Suprapubic skin (tissue), 4 donors: ENCODE results near the gene SLC6A1. TPM values are rescaled to one million over a fixed set of nuclear protein-coding genes. Genes with fewer than 3 reads are reported as not detected.
"Not testable (repeated sequence)": the region's sequence is repeated elsewhere in the genome, so short reads cannot be mapped to it uniquely, and the experiment has no call there.

Experiments
- DNase-seq, 2 donors: peaks; one replicate each; pipeline ENCODE4 v3.0.0-alpha.2; 2019; ENCODE audit warnings: low spot score in 2 of 2
- H3K27ac ChIP-seq: fragments of 200-600 bp; sonication (generic); one replicate; pipeline ENCODE4 v1.5.1; 2019
- H3K27me3 ChIP-seq: fragments of 200-600 bp; sonication (generic); one replicate; pipeline ENCODE4 v1.5.1; 2019
- H3K36me3 ChIP-seq: fragments of 200-600 bp; sonication (generic); one replicate; pipeline ENCODE4 v1.5.1; 2019
- H3K4me1 ChIP-seq: fragments of 200-600 bp; sonication (generic); one replicate; pipeline ENCODE4 v1.5.1; 2019
- H3K4me3 ChIP-seq: fragments of 200-600 bp; sonication (generic); one replicate; pipeline ENCODE4 v1.5.1; 2019; ENCODE audit warnings: mild to moderate bottlenecking
- H3K9me3 ChIP-seq: fragments of 200-600 bp; sonication (generic); one replicate; pipeline ENCODE4 v1.5.1; 2019
- CTCF ChIP-seq, 2 donors: fragments of 200-600 bp in 1 of 2; fragments of 450-650 bp in 1 of 2; sonication (generic) in 1 of 2; IDR thresholded peaks; one replicate each; pipeline ENCODE4 v1.5.1; 2016 to 2019; ENCODE audit warnings: antibody characterized with exemption in 2 of 2, mild to moderate bottlenecking in 1 of 2, moderate library complexity in 1 of 2
- EP300 ChIP-seq: sonication (generic); formaldehyde crosslinking; IDR thresholded peaks from one replicate; pipeline ENCODE4 v1.6.1; 2017; ENCODE audit warnings: antibody characterized with exemption
- POLR2A ChIP-seq, 2 donors: fragments of 450-650 bp; IDR thresholded peaks; one replicate each; pipeline ENCODE4 v1.6.1; 2017; ENCODE audit warnings: antibody characterized with exemption in 2 of 2, mild to moderate bottlenecking in 2 of 2, moderate library complexity in 2 of 2
- POLR2AphosphoS5 ChIP-seq, 3 donors: sonication (generic); formaldehyde crosslinking; IDR thresholded peaks; one replicate each; pipeline ENCODE4 v1.6.1; 2017; ENCODE audit warnings: antibody characterized with exemption in 3 of 3
- WGBS: methylation state at CpG from one replicate; pipeline ENCODE4 v1.1.5; 2018; 5-methylcytosine and 5-hydroxymethylcytosine counted together
- total RNA-seq, 4 donors: library from RNA; depleted of rRNA; stranded (reverse); fragments of >200 nt; gene quantifications; one replicate each; pipeline ENCODE4 v1.1.0, GENCODE V29; 2016

Gene SLC6A1
- total RNA-seq, 4 donors from 2014 or later: 0.96 to 13.0 (median 4.3) TPM

- 86% methylated on average over 12 of the region's 26 CpGs for WGBS
- no peaks in the 10 kb centered on the region for H3K36me3 ChIP-seq
- H3K27me3 ChIP-seq: no peaks in the 10 kb centered on the region
- no peaks in the 10 kb centered on the region for H3K9me3 ChIP-seq
- no peak overlapping the region for H3K27ac ChIP-seq
- no peak overlapping the region for H3K4me3 ChIP-seq
- no peaks in the 10 kb centered on the region for H3K4me1 ChIP-seq
- no peak for TF ChIP-seq EP300
- no peak for TF ChIP-seq CTCF (IDR thresholded peaks at IDR 0.05)
- TF ChIP-seq POLR2A (IDR thresholded peaks at IDR 0.05): no peak
- no peak for TF ChIP-seq POLR2AphosphoS5 (IDR thresholded peaks at IDR 0.05)
- peak in 1 of 2 donors; percentile 59 for DNase-seq
Measured at GRCh38 chr3:11071096-11071755, 78.7 kb downstream of the SLC6A1 start.

- no peak for TF ChIP-seq POLR2AphosphoS5 (IDR thresholded peaks at IDR 0.05)
- H3K27me3 ChIP-seq: no peaks in the 10 kb centered on the region
- no peaks in the 10 kb centered on the region for H3K36me3 ChIP-seq
- no peaks in the 10 kb centered on the region for H3K9me3 ChIP-seq
- DNase-seq: no peak
- no peaks in the 10 kb centered on the region for H3K4me1 ChIP-seq
- no peak overlapping the region for H3K27ac ChIP-seq
- no peak overlapping the region for H3K4me3 ChIP-seq
- WGBS: 68% methylated on average over 5 of the region's 5 CpGs
Measured at GRCh38 chr3:11072631-11073030, 80.1 kb downstream of the SLC6A1 start.

- H3K9me3 ChIP-seq: no peaks in the 10 kb centered on the region
- H3K27ac ChIP-seq: no peak overlapping the region
- H3K27me3 ChIP-seq: no peaks in the 10 kb centered on the region
- TF ChIP-seq POLR2AphosphoS5 (IDR thresholded peaks at IDR 0.05) (no peak), EP300 (no peak), CTCF (IDR thresholded peaks at IDR 0.05) (no peak), POLR2A (IDR thresholded peaks at IDR 0.05) (no peak)
- H3K36me3 ChIP-seq: no peaks in the 10 kb centered on the region
- no peak overlapping the region for H3K4me3 ChIP-seq
- peak in 1 of 2 donors; percentile 28 for DNase-seq
- WGBS: 56% methylated on average over 2 of the region's 2 CpGs
- no peaks in the 10 kb centered on the region for H3K4me1 ChIP-seq
Measured at GRCh38 chr3:11074011-11074410, 81.5 kb downstream of the SLC6A1 start.

- H3K4me3 ChIP-seq: no peak overlapping the region
- H3K4me1 ChIP-seq: no peaks in the 10 kb centered on the region
- no peaks in the 10 kb centered on the region for H3K36me3 ChIP-seq
- no peak overlapping the region for H3K27ac ChIP-seq
- H3K27me3 ChIP-seq: no peaks in the 10 kb centered on the region
- WGBS: 91% methylated on average over 3 of the region's 3 CpGs
- TF ChIP-seq POLR2A (IDR thresholded peaks at IDR 0.05) (no peak), CTCF (IDR thresholded peaks at IDR 0.05) (no peak), EP300 (no peak), POLR2AphosphoS5 (IDR thresholded peaks at IDR 0.05) (no peak)
- H3K9me3 ChIP-seq: no peaks in the 10 kb centered on the region
- DNase-seq: no peak
Measured at GRCh38 chr3:11074451-11074850, 81.9 kb downstream of the SLC6A1 start.

GRCh38 chr3:11075122-11075521 lies 82.6 kb downstream of the SLC6A1 start:
- DNase-seq, H3K9me3 ChIP-seq, H3K27me3 ChIP-seq, H3K4me1 ChIP-seq, H3K36me3 ChIP-seq, H3K4me3 ChIP-seq, H3K27ac ChIP-seq: not testable (repeated sequence)
- WGBS: 87% methylated on average over 2 of the region's 2 CpGs

- WGBS: 60% methylated on average over 4 of the region's 6 CpGs
- Histone ChIP-seq H3K4me1 (no peaks in the 10 kb centered on the region), H3K27ac (no peak overlapping the region), H3K4me3 (no peak overlapping the region), H3K9me3 (no peaks in the 10 kb centered on the region), H3K27me3 (no peaks in the 10 kb centered on the region), H3K36me3 (no peaks in the 10 kb centered on the region)
- TF ChIP-seq POLR2AphosphoS5 (IDR thresholded peaks at IDR 0.05) (no peak), EP300 (no peak), CTCF (IDR thresholded peaks at IDR 0.05) (no peak), POLR2A (IDR thresholded peaks at IDR 0.05) (no peak)
- DNase-seq: no peak
Measured at GRCh38 chr3:11076711-11077110, 84.2 kb downstream of the SLC6A1 start.
